Right lobe of liver (tissue), 6 donors: ENCODE data around the gene SPTLC3. TPM values are rescaled to one million over a fixed set of nuclear protein-coding genes. Genes with fewer than 3 reads are reported as not detected.
A peak's percentile ranks its signal among the peaks of the same experiment; 100 is the strongest.

ENCODE experiments used
- ATAC-seq, 4 donors: fragments of 200-7000 bp; cut with Tn5 transposase; one replicate each; pipeline ENCODE4 v1.9.1; 2020; ENCODE audit warnings: mild to moderate bottlenecking in 4 of 4, moderate library complexity in 4 of 4
- DNase-seq, 3 donors: peaks; one replicate each; pipeline ENCODE4 v3.0.0-alpha.2; 2020
- H3K27ac ChIP-seq, 3 donors: fragments of 200-600 bp; one replicate each; pipeline ENCODE4 v1.8.0; 2022
- H3K27me3 ChIP-seq, 2 donors: fragments of 200-600 bp; one replicate each; pipeline ENCODE4 v1.8.0; 2022
- H3K36me3 ChIP-seq, 4 donors: fragments of 200-600 bp; sonication (generic) in 1 of 4; one replicate each; pipeline versions ENCODE4 v1.5.1 to v1.8.0; 2017 to 2022; ENCODE audit warnings: control low read depth in 1 of 4
- H3K4me1 ChIP-seq, 4 donors: fragments of 200-600 bp; sonication (generic) in 1 of 4; one replicate each; pipeline versions ENCODE4 v1.5.1 to v1.8.0; 2017 to 2022; ENCODE audit warnings: control low read depth in 1 of 4
- H3K4me3 ChIP-seq, 3 donors: fragments of 200-600 bp; one replicate each; pipeline ENCODE4 v1.8.0; 2022
- H3K9me3 ChIP-seq, 4 donors: fragments of 200-600 bp; sonication (generic) in 1 of 4; one replicate each; pipeline versions ENCODE4 v1.5.1 to v1.8.0; 2017 to 2022; ENCODE audit warnings: control low read depth in 1 of 4
- CTCF ChIP-seq, 4 donors: fragments of 200-600 bp in 3 of 4; fragments of 450-650 bp in 1 of 4; IDR thresholded peaks; one replicate each; pipeline versions ENCODE4 v1.5.1 to v1.8.0; 2016 to 2022; ENCODE audit warnings: antibody characterized with exemption in 4 of 4, mild to moderate bottlenecking in 2 of 4
- POLR2A ChIP-seq: fragments of 450-650 bp; IDR thresholded peaks from one replicate; pipeline ENCODE4 v1.6.1; 2017; ENCODE audit warnings: antibody characterized with exemption, mild to moderate bottlenecking
- WGBS: methylation state at CpG from one replicate; pipeline ENCODE4 v1.1.6; 2018; ENCODE audit warnings: low coverage, low lambda C conversion rate; ENCODE audit not compliant: insufficient coverage; ENCODE audit errors: missing lambda C conversion rate; 5-methylcytosine and 5-hydroxymethylcytosine counted together
- intact Hi-C, 2 donors: fragments of 100-400 bp; cut with DNase I; formaldehyde crosslinking; loops; one replicate each; pipeline versions ENCODE4 v1.11.2 to v1.14.1; 2022
- total RNA-seq, 6 experiments: library from RNA; depleted of rRNA in 2 of 6; stranded (reverse); fragments of >200 nt in 2 of 6; fragmentation: NEBNext Ultra II Directional in 3 of 6; extraction: Animal tissue kit (Norgen Biotek cat#: 25700) in 3 of 6; gene quantifications; one replicate each; pipeline versions ENCODE4 v1.1.0 to v1.2.4, GENCODE V29; 2016 to 2023
- donor health status: DM: no; HTN: yes; CAD: no.
- donor health status: DM: no; HTN: no; CAD: no.
- donor health status: DM: no; HTN: no; CAD: no.
- donor health status: DM: no; HTN: yes; CAD: no.
- donor health status: DM: no; HTN: yes; CAD: no.

Gene SPTLC3
- total RNA-seq, 6 experiments from 2014 or later = 16.4 to 25.6 (median 24.8) TPM

- no peaks in the 10 kb centered on the region for H3K36me3 ChIP-seq
- no peaks in the 10 kb centered on the region for H3K27me3 ChIP-seq
- TF ChIP-seq POLR2A = no peak
- TF ChIP-seq CTCF (IDR thresholded peaks at IDR 0.05) = no peak
- no peak overlapping the region for H3K27ac ChIP-seq
- no peak overlapping the region for H3K4me3 ChIP-seq
- ATAC-seq = no peak
- intact Hi-C loops = no loop called here
- DNase-seq = no peak
- WGBS = 80% methylated on average over 1 of the region's 1 CpG
- peaks cover 0 to 4% (median 0%) of the 10 kb centered on the region in 4 donors for H3K9me3 ChIP-seq
- peaks cover 0 to 16% (median 6%) of the 10 kb centered on the region in 4 donors for H3K4me1 ChIP-seq
These were observed 204.6 kb downstream of the SPTLC3 start for GRCh38 chr20:13213335-13213734.

GRCh38 chr20:13216533-13216932, 207.8 kb downstream of the SPTLC3 start:
- no peak for TF ChIP-seq CTCF (IDR thresholded peaks at IDR 0.05)
- no peak for TF ChIP-seq POLR2A
- Histone ChIP-seq H3K27me3 (no peaks in the 10 kb centered on the region), H3K4me3 (no peak overlapping the region), H3K4me1 (peaks cover 0 to 23% (median 8%) of the 10 kb centered on the region in 4 donors), H3K36me3 (no peaks in the 10 kb centered on the region), H3K9me3 (no peaks in the 10 kb centered on the region), H3K27ac (peak overlapping the region in 1 of 3 donors; percentile 10)
- DNase-seq = peak in 1 of 3 donors; percentile 61
- intact Hi-C loops = no loop called here
- WGBS = 0% methylated on average over 1 of the region's 1 CpG
- ATAC-seq = peak; percentile 31 to 72 (median 56)

Other genes with a start within 250 kb of the SPTLC3 start
- 1 to 10 TPM; 2.1 to 5.5 (median 3.2) TPM for gene ISM1, start 212.3 kb downstream of the SPTLC3 start, total RNA-seq